Neural cell (in vitro differentiated cells): Measurements from ENCODE around the gene SSC5D. TPM values are rescaled to one million over a fixed set of nuclear protein-coding genes. Genes with fewer than 3 reads are reported as not detected.

Experiments
- H2AFZ ChIP-seq: fragments of 200-600, 300-800 bp; sonication (generic), shearing (Covaris generic); 2 replicates; pipeline ENCODE4 v1.6.0; 2014; ENCODE audit warnings: low read depth, mild to moderate bottlenecking, antibody characterized with exemption, low read length, moderate library complexity
- H3F3A ChIP-seq: fragments of 200-600 bp; shearing (Covaris generic); 2 replicates; pipeline ENCODE4 v1.6.1; 2016; ENCODE audit warnings: mild to moderate bottlenecking, moderate library complexity, mixed read lengths, antibody characterized with exemption, low read length; ENCODE audit not compliant: insufficient read depth, poor library complexity, severe bottlenecking
- H3K27ac ChIP-seq: fragments of 200-600, 300-800 bp; sonication (generic), shearing (Covaris generic); 2 replicates; pipeline ENCODE4 v1.5.1; 2014; ENCODE audit warnings: mild to moderate bottlenecking, low read length, moderate library complexity
- H3K27me3 ChIP-seq: fragments of 300-800, 200-600 bp; sonication (generic), shearing (Covaris generic); 2 replicates; pipeline ENCODE4 v1.6.0; 2014; ENCODE audit warnings: mild to moderate bottlenecking, low read depth, low read length, moderate library complexity; ENCODE audit not compliant: insufficient read depth
- H3K36me3 ChIP-seq: fragments of 300-800, 200-600 bp; sonication (generic), shearing (Covaris generic); 2 replicates; pipeline ENCODE4 v1.5.1; 2014; ENCODE audit warnings: mild to moderate bottlenecking, antibody characterized with exemption, low read length, moderate library complexity; ENCODE audit not compliant: insufficient read depth
- H3K4me2 ChIP-seq: fragments of 300-800, 200-600 bp; sonication (generic), shearing (Covaris generic); 2 replicates; pipeline ENCODE4 v1.6.0; 2014; ENCODE audit warnings: mild to moderate bottlenecking, low read length
- H3K4me3 ChIP-seq: fragments of 300-800, 200-600 bp; sonication (generic), shearing (Covaris generic); 2 replicates; pipeline ENCODE4 v1.5.1; 2014; ENCODE audit warnings: mild to moderate bottlenecking, low read length, moderate library complexity
- H3K79me2 ChIP-seq: fragments of 200-600 bp; shearing (Covaris generic); replicated peaks from 2 replicates; pipeline ENCODE4 v1.6.0; 2014; ENCODE audit warnings: mild to moderate bottlenecking, low read length, moderate library complexity; ENCODE audit not compliant: insufficient read depth
- H3K9ac ChIP-seq: fragments of 300-800, 200-600 bp; sonication (generic), shearing (Covaris generic); 2 replicates; pipeline ENCODE4 v1.6.1; 2016; ENCODE audit warnings: mild to moderate bottlenecking, low read length, mixed read lengths
- H3K9me2 ChIP-seq: fragments of 200-600 bp; shearing (Covaris generic); 2 replicates; pipeline ENCODE4 v1.6.1; 2016; ENCODE audit warnings: mild to moderate bottlenecking, low read length, mixed read lengths; ENCODE audit not compliant: insufficient read depth
- H3K9me3 ChIP-seq: fragments of 200-600, 300-800 bp; sonication (generic), shearing (Covaris generic); 2 replicates; pipeline ENCODE4 v1.6.1; 2016; ENCODE audit warnings: mild to moderate bottlenecking, mixed run types, low read length, moderate library complexity, mixed read lengths
- H4K20me1 ChIP-seq: fragments of 200-600 bp; shearing (Covaris generic); 2 replicates; pipeline ENCODE4 v1.6.1; 2016; ENCODE audit warnings: mild to moderate bottlenecking, mixed run types; ENCODE audit not compliant: insufficient read depth
- CTCF ChIP-seq: fragments of 450-650 bp; IDR thresholded peaks from 2 replicates; pipeline ENCODE4 v1.5.1; 2014; ENCODE audit warnings: antibody characterized with exemption, mild to moderate bottlenecking, moderate library complexity; ENCODE audit not compliant: poor library complexity, severe bottlenecking
- EP300 ChIP-seq: fragments of 450-650 bp; conservative IDR thresholded peaks from 2 replicates; pipeline ENCODE4 v1.6.1; 2014; ENCODE audit warnings: antibody characterized with exemption, mild to moderate bottlenecking, moderate library complexity; ENCODE audit not compliant: poor library complexity, severe bottlenecking
- EZH2 ChIP-seq: fragments of 200-600, 300-800 bp; shearing (Covaris generic), sonication (generic); IDR thresholded peaks from 2 replicates; pipeline ENCODE4 v1.6.1; 2014; ENCODE audit warnings: antibody characterized with exemption, low read length, borderline replicate concordance, mild to moderate bottlenecking; ENCODE audit not compliant: insufficient read depth, poor library complexity, severe bottlenecking
- MXI1 ChIP-seq: fragments of 450-650 bp; conservative IDR thresholded peaks from 2 replicates; pipeline ENCODE4 v1.6.1; 2014; ENCODE audit warnings: antibody characterized with exemption, mild to moderate bottlenecking; ENCODE audit not compliant: poor library complexity, severe bottlenecking
- POLR2AphosphoS5 ChIP-seq: IDR thresholded peaks from 2 replicates; pipeline ENCODE4 v1.6.1; 2012
- RAD21 ChIP-seq: fragments of 450-650 bp; conservative IDR thresholded peaks from 2 replicates; pipeline ENCODE4 v1.6.1; 2014; ENCODE audit warnings: antibody characterized with exemption, mild to moderate bottlenecking, moderate library complexity
- REST ChIP-seq: IDR thresholded peaks from 2 replicates; pipeline ENCODE4 v1.6.1; 2012; ENCODE audit warnings: borderline replicate concordance
- SMC3 ChIP-seq: fragments of 450-650 bp; conservative IDR thresholded peaks from 2 replicates; pipeline ENCODE4 v1.6.1; 2014; ENCODE audit warnings: antibody characterized with exemption, mild to moderate bottlenecking, moderate library complexity; ENCODE audit not compliant: poor library complexity
- TAF1 ChIP-seq: IDR thresholded peaks from 2 replicates; pipeline ENCODE4 v1.6.1; 2012; ENCODE audit warnings: low read depth
- polyA plus RNA-seq: library from polyadenylated mRNA; depleted of rRNA; stranded (reverse); fragments of >200 nt; gene quantifications from 2 replicates; pipeline ENCODE4 v1.2.3, GENCODE V29; 2014

The SSC5D gene
- polyA plus RNA-seq, 1 donor from 2014 or later: 0.45 TPM

GRCh38 chr19:55471266-55471665 lies 17.0 kb upstream of the SSC5D start:
- Histone ChIP-seq H4K20me1 (no peaks in the 10 kb centered on the region), H3K9me3 (no peaks in the 10 kb centered on the region), H3K27me3 (no peaks in the 10 kb centered on the region), H3F3A (no peaks in the 10 kb centered on the region), H3K36me3 (no peaks in the 10 kb centered on the region), H3K9ac (no peak overlapping the region), H3K27ac (no peak overlapping the region), H3K9me2 (no peaks in the 10 kb centered on the region), H2AFZ (no peak overlapping the region), H3K79me2 (no peaks in the 10 kb centered on the region), H3K4me2 (no peak overlapping the region), H3K4me3 (no peak overlapping the region)
- TF ChIP-seq TAF1 (no peak), POLR2AphosphoS5 (no peak), EZH2 (no peak), REST (no peak), CTCF (no peak), SMC3 (no peak), RAD21 (no peak), MXI1 (no peak)

GRCh38 chr19:55472463-55472862 lies 15.8 kb upstream of the SSC5D start:
- no peak overlapping the region for H3K4me3 ChIP-seq
- H3K27me3 ChIP-seq: no peaks in the 10 kb centered on the region
- TF ChIP-seq EP300 (no peak), RAD21 (no peak), SMC3 (no peak), POLR2AphosphoS5 (no peak), MXI1 (no peak), TAF1 (no peak), EZH2 (no peak)
- H3K79me2 ChIP-seq: peaks cover under 1% of the 10 kb centered on the region
- H3F3A ChIP-seq: no peaks in the 10 kb centered on the region
- no peaks in the 10 kb centered on the region for H3K9me2 ChIP-seq
- H3K9ac ChIP-seq: no peak overlapping the region
- H3K4me2 ChIP-seq: no peak overlapping the region
- H4K20me1 ChIP-seq: no peaks in the 10 kb centered on the region
- no peaks in the 10 kb centered on the region for H3K36me3 ChIP-seq
- H2AFZ ChIP-seq: no peak overlapping the region
- H3K27ac ChIP-seq: no peak overlapping the region
- no peaks in the 10 kb centered on the region for H3K9me3 ChIP-seq
